Spinal cord (tissue), 10 donors: ENCODE results near the gene SLC25A15. TPM values are rescaled to one million over a fixed set of nuclear protein-coding genes. Genes with fewer than 3 reads are reported as not detected.
"Not testable (repeated sequence)": the region's sequence is repeated elsewhere in the genome, so short reads cannot be mapped to it uniquely, and the experiment has no call there.

Source experiments
- DNase-seq, 6 donors: peaks; one replicate each; pipeline versions ENCODE4 v3.0.0 to v3.0.0-alpha.2; 2013 to 2015; ENCODE audit warnings: low spot score in 6 of 6, low read depth in 4 of 6
- H3K27ac ChIP-seq: one replicate; pipeline ENCODE4 v1.5.1; 2013; ENCODE audit warnings: low read depth, low read length, control low read depth
- H3K27me3 ChIP-seq: one replicate; pipeline ENCODE4 v1.6.1; 2013; ENCODE audit warnings: low read length; ENCODE audit not compliant: control insufficient read depth, insufficient read depth
- H3K36me3 ChIP-seq: one replicate; pipeline ENCODE4 v1.6.1; 2013; ENCODE audit warnings: low read length; ENCODE audit not compliant: control insufficient read depth, insufficient read depth
- H3K4me1 ChIP-seq: one replicate; pipeline ENCODE4 v1.6.1; 2013; ENCODE audit warnings: low read length; ENCODE audit not compliant: control insufficient read depth, insufficient read depth
- H3K4me3 ChIP-seq: one replicate; pipeline ENCODE4 v1.5.1; 2013; ENCODE audit warnings: low read depth, low read length, control low read depth
- H3K9me3 ChIP-seq: one replicate; pipeline ENCODE4 v1.6.1; 2013; ENCODE audit warnings: low read length; ENCODE audit not compliant: control insufficient read depth, insufficient read depth
- WGBS: methylation state at CpG from one replicate; pipeline ENCODE4 v1.1.5; 2013; ENCODE audit warnings: missing lambda C conversion rate; ENCODE audit not compliant: insufficient coverage; 5-methylcytosine and 5-hydroxymethylcytosine counted together
- polyA plus RNA-seq, 2 donors: library from polyadenylated mRNA; unstranded; fragments of 120-200 nt; gene quantifications; one replicate each; pipeline ENCODE4 v1.2.1, GENCODE V29; 2013; ENCODE audit not compliant: insufficient read length in 2 of 2
- total RNA-seq, 2 donors: library from RNA; depleted of rRNA in 1 of 2; stranded (reverse); fragments of 120-200 nt in 1 of 2; fragments of >200 nt in 1 of 2; gene quantifications; one replicate each; pipeline versions ENCODE4 v1.2.3 to v1.2.4, GENCODE V29; 2013 to 2014
- donor health status: healthy.

The SLC25A15 gene
- total and polyA plus RNA-seq, 4 donors = 16.0 to 18.1 (median 17.9) TPM

DNA sequence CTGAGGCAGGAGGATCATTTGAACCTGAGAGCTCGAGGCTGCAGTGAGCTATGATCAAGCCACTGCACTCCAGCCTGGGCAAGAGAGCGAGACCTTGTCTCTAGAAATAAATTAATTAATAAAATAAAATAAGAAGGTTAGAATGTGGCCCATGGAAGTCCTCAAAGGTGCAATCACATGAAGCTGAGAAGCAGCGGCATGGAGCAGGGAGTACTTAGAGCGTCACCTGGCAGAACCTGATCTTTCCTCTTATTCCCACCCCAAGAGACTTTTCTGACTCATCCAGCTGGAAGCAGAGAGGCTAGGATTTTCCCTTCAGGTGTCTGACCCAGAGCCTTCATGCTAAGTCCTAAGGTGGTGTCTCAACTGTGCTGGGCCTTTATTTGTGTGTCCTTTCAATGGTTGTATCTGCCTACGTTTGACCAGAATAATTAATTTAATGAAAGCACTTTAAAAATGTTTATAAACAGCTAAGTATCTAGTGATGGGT lies 9.6 kb upstream of the SLC25A15 start:
- no peaks in the 10 kb centered on the region for H3K36me3 ChIP-seq
- DNase-seq = no peak
- H3K27ac ChIP-seq = no peak overlapping the region
- no peaks in the 10 kb centered on the region for H3K9me3 ChIP-seq
- no peaks in the 10 kb centered on the region for H3K4me1 ChIP-seq
- H3K4me3 ChIP-seq = no peak overlapping the region
- no CpG with 5 or more reads among the region's 5 CpGs for WGBS
- no peaks in the 10 kb centered on the region for H3K27me3 ChIP-seq

DNA sequence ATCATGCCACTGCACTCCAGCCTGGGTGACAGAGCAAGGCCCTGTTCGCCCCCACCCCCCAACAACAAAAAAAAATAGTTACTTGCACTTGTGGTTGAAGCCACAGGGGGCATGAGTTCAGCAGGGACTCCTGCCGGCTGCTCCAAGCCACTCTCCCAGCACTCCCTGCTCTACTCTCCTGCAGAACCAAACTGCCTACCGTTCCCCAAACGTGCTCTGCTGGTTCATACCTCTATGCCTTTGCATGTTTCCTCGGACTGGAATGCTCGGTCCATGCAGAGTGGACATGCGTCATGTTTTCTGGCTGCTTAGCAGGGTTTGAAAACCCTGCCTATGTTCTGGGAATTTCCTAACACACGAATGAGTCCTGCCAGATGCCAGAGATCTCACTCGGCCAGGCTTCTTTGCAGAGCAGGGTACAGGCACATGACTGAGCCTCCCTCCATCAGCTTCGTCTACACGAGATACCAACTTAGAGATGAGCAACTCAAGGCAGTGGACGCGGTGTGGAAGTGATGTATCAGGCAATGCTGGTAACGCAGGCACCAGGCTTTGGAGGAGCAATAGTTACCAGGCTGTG lies 8.5 kb upstream of the SLC25A15 start:
- no peak overlapping the region for H3K4me3 ChIP-seq
- WGBS = 64% methylated on average over 12 of the region's 14 CpGs
- no peak for DNase-seq

DNA sequence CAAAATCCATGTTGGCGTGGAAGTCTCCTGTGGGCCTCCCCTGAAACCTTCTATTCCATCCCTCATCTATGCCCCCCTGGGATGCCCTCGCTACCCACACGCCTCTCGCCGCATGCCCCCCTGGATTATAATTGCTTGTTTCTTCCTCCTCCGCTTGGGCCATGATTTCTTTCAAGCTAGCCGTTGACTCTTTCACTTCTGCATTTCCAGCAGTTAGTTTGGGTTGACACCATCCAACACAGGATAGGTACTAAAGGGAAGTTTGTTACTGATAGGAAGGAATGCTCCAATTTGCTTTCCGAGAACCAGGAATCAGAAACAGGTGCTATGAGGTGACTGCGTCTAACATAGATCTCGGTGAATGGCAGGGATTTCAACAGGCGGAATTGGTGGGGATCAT lies 7.7 kb upstream of the SLC25A15 start:
- Histone ChIP-seq H3K36me3 (no peaks in the 10 kb centered on the region), H3K27ac (no peak overlapping the region), H3K4me3 (no peak overlapping the region), H3K27me3 (no peaks in the 10 kb centered on the region), H3K4me1 (no peaks in the 10 kb centered on the region), H3K9me3 (no peaks in the 10 kb centered on the region)
- WGBS = 89% methylated on average over 10 of the region's 11 CpGs
- DNase-seq = no peak

More for the DNA sequence above, 8.5 kb upstream of the SLC25A15 start:
- H3K36me3 ChIP-seq = no peaks in the 10 kb centered on the region
- H3K27me3 ChIP-seq = no peaks in the 10 kb centered on the region
- H3K4me1 ChIP-seq = no peaks in the 10 kb centered on the region
- no peaks in the 10 kb centered on the region for H3K9me3 ChIP-seq
- H3K27ac ChIP-seq = no peak overlapping the region

DNA sequence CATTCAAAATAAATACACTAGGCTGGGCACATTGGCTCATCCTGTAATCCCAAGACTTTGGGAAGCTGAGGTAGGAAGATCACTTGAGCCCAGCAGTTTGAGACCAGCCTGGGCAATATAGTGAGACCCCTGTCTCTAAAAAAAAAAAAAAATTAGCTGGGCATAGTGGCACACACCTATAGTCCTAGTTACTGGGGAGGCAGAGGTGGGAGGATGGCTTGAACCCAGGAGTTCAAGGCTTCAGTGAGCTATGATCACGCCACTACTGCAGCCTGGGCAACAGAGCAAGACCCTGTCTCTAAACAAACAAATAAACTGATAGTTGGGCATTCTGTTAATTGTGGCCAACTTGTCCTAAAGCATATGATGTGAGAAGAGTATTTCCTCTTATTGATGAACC lies 6.4 kb upstream of the SLC25A15 start:
- not testable (repeated sequence) for H3K4me3 ChIP-seq, H3K36me3 ChIP-seq, H3K9me3 ChIP-seq, H3K27me3 ChIP-seq, DNase-seq, H3K27ac ChIP-seq, H3K4me1 ChIP-seq
- no CpG with 5 or more reads among the region's 1 CpG for WGBS

DNA sequence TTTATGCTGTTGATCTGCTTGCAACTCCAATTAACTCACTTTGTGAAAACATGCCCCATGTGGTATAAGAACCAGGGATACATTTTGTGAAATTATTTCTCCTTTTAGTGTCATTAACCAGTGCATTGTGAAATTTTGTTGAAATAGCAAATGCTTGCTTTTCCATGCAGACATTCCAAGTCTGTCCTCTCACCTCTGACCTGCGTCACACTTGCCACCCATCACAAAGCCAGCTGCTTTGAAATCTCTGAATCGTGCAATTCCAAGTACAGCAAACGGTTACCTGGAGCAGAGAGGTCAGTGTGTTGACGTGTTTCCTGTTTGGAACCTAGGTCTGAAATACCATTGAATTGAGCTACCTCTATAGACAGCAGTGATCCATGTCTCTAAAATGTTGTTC lies 4.9 kb upstream of the SLC25A15 start:
- Histone ChIP-seq H3K36me3 (no peaks in the 10 kb centered on the region), H3K27ac (no peak overlapping the region), H3K4me1 (peaks cover 7% of the 10 kb centered on the region), H3K27me3 (no peaks in the 10 kb centered on the region), H3K9me3 (no peaks in the 10 kb centered on the region), H3K4me3 (no peak overlapping the region)
- DNase-seq = no peak
- WGBS = 100% methylated on average over 2 of the region's 4 CpGs

DNA sequence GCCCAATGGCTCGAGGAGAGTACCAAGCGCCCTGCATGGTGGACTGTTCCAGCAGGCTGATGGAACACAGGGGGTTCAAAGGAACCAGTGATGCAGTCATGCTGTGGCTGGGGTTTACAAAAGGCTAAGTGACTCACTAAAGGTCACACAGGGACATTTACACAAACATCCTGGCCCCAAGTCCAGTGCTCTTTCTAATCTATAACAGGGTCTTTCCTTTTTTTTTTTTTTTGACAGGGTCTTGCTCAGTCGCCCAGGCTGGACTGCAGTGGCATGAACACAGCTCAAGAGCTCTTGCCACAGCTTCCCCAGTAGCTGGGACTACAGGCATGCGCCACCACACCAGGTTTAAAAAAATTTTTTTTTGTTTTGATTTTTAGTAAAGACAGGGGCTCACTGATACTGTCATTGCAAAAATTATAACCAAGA lies 2.8 kb upstream of the SLC25A15 start:
- H3K27me3 ChIP-seq = no peaks in the 10 kb centered on the region
- H3K4me3 ChIP-seq = no peak overlapping the region
- no peak overlapping the region for H3K27ac ChIP-seq
- no peak for DNase-seq
- H3K36me3 ChIP-seq = peaks cover 2% of the 10 kb centered on the region
- H3K9me3 ChIP-seq = no peaks in the 10 kb centered on the region
- peaks cover 18% of the 10 kb centered on the region for H3K4me1 ChIP-seq
- 79% methylated on average over 2 of the region's 4 CpGs for WGBS

DNA sequence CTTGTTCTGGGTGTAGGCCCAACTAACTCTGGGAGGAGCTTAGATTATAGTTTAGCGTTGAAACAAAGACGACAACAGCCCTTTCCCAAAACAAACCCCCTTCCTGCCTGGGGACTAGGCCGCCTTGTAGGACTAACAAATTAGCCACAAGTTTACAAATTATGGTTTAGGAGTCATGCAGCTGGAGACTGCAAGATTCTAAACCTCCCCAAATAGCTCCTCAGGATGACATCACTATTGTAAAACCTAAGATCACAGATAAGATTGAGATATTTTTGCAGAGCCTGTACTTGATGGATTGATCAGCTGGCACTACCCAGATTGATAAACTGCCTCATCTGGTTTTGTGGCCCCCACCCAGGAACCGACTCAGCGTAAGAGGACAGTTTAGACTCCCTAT lies 2.3 kb upstream of the SLC25A15 start:
- Histone ChIP-seq H3K4me3 (no peak overlapping the region), H3K4me1 (peaks cover 18% of the 10 kb centered on the region), H3K27me3 (no peaks in the 10 kb centered on the region), H3K36me3 (peaks cover 2% of the 10 kb centered on the region), H3K27ac (no peak overlapping the region), H3K9me3 (no peaks in the 10 kb centered on the region)
- no peak for DNase-seq
- 60% methylated on average over 1 of the region's 5 CpGs for WGBS

DNA sequence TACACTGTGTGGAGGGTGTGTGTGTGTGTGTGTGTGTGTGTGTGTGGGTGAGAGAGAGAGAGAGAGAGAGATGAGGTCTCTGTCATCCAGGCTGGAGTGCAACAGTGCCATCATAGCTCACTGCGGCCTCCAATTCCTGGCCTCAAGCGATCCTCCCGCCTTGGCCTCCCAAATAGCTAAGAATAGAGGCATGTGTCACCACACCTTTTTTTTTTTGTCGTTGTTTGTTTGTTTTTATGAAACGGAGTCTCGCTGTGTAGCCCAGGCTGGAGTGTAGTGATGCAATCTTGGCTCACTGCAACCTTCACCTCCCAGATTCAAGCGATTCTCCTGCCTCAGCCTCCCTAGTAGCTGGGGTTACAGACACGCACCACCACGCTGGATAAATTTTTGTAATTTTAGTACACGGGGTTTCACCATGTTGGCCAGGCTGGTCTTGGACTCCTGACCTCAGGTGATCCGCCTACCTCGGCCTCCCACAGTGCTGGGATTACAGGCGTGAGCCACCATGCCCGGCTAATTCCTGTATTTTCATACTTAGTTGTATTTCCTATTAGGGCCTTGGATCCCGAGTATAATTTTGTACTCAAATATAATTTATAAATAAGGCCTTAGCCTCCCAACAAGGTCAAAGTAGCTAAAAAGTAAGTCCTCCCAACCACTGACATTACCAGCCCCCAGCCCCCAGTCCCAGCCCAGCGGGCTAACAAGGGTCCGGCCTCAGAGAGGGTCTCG lies 704 bp upstream of the SLC25A15 start:
- Histone ChIP-seq H3K27ac (peak overlapping the region; percentile 22), H3K4me3 (peak overlapping the region; percentile 55), H3K4me1 (peaks cover 18% of the 10 kb centered on the region)
- not testable (repeated sequence) for H3K27me3 ChIP-seq, H3K9me3 ChIP-seq, H3K36me3 ChIP-seq
- WGBS = 41% methylated on average over 6 of the region's 18 CpGs
- peak in 1 of 6 donors; percentile 5 for DNase-seq

DNA sequence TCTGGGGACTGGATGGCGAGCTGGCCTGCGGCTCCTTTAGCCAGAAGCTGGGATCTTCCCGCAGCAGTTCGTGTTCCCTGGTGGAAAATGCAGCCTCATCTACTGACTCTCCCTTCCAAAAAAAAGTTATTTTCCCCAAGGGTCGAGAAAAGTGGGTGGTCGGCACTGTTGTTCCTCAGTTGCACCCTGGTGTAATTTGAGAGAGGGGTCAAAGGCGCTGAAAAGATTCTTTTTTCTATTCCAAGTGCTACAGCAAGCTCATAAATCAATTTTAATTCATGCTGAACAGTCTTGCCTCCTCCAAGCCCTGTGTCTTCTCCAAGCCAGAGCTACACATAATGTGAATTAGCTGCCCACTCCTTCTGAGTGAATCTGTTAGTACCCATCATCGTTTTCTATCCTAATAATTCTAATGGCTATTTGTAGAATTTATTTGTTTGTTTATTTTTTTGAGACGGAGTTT lies 774 bp downstream of the SLC25A15 start:
- peaks cover 18% of the 10 kb centered on the region for H3K4me1 ChIP-seq
- H3K36me3 ChIP-seq = peaks cover 19% of the 10 kb centered on the region
- H3K9me3 ChIP-seq = no peaks in the 10 kb centered on the region
- DNase-seq = peak in 2 of 6 donors; percentile 3 to 5
- peak overlapping the region; percentile 88 for H3K27ac ChIP-seq
- peak overlapping the region; percentile 75 for H3K4me3 ChIP-seq
- H3K27me3 ChIP-seq = no peaks in the 10 kb centered on the region
- WGBS = no CpG with 5 or more reads among the region's 9 CpGs
